ENCODE data around the gene UBR1. TPM values are rescaled to one million over a fixed set of nuclear protein-coding genes. Genes with fewer than 3 reads are reported as not detected.
"Not testable (repeated sequence)": the region's sequence is repeated elsewhere in the genome, so short reads cannot be mapped to it uniquely, and the experiment has no call there.

Gene UBR1
- total RNA-seq, 1 donor from 2014 or later, result 16.9 TPM

DNA sequence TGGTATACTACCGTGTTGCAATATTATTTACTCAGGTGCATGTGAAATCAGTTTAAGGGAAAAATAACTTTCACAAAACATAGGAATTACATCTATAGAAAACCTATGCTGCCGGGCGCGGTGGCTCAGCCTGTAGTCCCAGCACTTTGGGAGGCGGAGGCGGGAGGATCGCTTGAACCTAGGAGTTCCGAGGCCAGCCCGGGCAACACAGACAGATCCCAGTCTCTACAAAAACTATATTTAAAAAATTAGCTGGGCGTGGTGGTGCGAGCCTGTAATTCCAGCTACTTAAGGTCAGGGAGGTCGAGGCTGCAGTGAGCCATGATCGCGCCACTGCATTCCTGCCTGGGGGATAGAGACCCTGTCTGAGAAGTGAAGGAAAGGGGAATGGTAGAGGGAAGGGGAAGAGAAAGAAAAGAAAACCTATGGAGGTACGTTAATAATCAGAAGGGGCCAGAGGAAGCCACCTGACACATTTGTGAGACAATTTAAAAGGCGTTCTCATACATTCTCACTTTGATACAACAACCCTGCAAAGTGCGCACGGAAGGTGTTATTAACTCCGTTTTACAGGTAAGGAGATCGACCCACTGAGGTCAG is 27.1 kb upstream of the UBR1 start:
- H3K36me3 ChIP-seq (ENCODE audit: control insufficient read depth, insufficient read depth, low read length), result no peaks in the 10 kb centered on the region
- no peaks in the 10 kb centered on the region for H3K27me3 ChIP-seq (ENCODE audit: control insufficient read depth, insufficient read depth, low read length)
- no peak for DNase-seq (ENCODE audit: low read depth)
- H3K4me3 ChIP-seq (ENCODE audit: low read depth, low read length), result peak overlapping the region; percentile 84
- no peak for TF ChIP-seq CTCF (IDR thresholded peaks at IDR 0.05; ENCODE audit: insufficient read depth, low read length, poor library complexity, severe bottlenecking)

DNA sequence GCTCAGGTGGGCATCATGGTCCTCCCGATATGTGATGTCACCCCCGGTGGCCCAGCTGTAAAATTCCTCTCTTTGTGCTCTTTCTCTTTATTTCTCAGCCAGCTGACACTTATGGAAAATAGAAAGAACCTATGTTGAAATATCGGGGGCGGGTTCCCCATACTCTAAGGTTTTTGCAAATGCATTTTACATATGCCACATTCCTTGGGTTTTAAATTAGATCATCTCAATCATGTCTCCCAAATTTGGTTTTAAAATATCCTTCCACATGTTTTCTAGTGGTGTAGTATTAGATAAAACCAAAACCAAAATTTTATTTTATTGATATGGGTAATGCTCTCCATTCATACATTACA is 23.1 kb upstream of the UBR1 start:
- H3K4me3 ChIP-seq (ENCODE audit: low read depth, low read length), result no peak overlapping the region
- DNase-seq (ENCODE audit: low read depth), result no peak
- no peak for TF ChIP-seq CTCF (IDR thresholded peaks at IDR 0.05; ENCODE audit: insufficient read depth, low read length, poor library complexity, severe bottlenecking)
- no peaks in the 10 kb centered on the region for H3K36me3 ChIP-seq (ENCODE audit: control insufficient read depth, insufficient read depth, low read length)
- H3K27me3 ChIP-seq (ENCODE audit: control insufficient read depth, insufficient read depth, low read length), result no peaks in the 10 kb centered on the region

DNA sequence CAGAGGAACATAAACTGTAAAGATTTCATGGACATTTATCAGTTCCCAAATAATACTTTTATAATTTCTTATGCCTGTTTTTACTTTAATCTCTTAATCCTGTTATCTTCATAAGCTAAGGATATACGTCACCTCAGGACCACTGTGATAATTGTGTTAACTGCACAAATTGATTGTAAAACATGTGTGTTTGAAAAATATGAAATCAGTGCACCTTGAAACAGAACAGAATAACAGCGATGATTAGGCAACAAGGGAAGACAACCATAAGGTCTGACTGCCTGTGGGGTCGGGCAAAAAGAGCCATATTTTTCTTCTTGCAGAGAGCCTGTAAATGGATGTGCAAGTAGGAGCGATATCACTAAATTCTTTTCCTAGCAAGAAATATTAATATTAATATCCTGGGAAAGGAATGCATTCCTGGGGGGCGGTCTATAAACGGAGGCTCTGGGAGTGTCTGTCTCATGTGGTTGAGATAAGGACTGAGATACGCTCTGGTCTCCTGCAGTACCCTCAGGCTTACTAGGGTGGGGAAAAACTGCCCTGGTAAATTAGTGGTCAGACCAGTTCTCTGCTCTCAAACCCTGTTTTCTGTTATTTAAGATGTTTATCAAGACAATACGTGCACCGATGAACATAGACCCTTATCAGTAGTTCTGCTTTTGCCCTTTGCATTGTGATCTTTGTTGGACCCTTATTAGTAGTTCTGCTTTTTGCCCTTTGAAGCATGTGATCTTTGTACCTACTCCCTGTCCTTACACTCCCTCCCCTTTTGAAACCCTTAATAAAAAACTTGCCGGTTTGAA is 22.5 kb upstream of the UBR1 start:
- H3K4me3 ChIP-seq (ENCODE audit: low read depth, low read length); H3K27me3 ChIP-seq (ENCODE audit: control insufficient read depth, insufficient read depth, low read length); H3K36me3 ChIP-seq (ENCODE audit: control insufficient read depth, insufficient read depth, low read length); DNase-seq (ENCODE audit: low read depth): not testable (repeated sequence)

GRCh38 chr15:43127752-43128151 is 21.9 kb upstream of the UBR1 start:
- Histone ChIP-seq H3K36me3 (ENCODE audit: control insufficient read depth, insufficient read depth, low read length) (no peaks in the 10 kb centered on the region), H3K4me3 (ENCODE audit: low read depth, low read length) (no peak overlapping the region), H3K27me3 (ENCODE audit: control insufficient read depth, insufficient read depth, low read length) (no peaks in the 10 kb centered on the region)
- DNase-seq (ENCODE audit: low read depth), result no peak
- TF ChIP-seq CTCF (IDR thresholded peaks at IDR 0.05; ENCODE audit: insufficient read depth, low read length, poor library complexity, severe bottlenecking), result no peak

DNA sequence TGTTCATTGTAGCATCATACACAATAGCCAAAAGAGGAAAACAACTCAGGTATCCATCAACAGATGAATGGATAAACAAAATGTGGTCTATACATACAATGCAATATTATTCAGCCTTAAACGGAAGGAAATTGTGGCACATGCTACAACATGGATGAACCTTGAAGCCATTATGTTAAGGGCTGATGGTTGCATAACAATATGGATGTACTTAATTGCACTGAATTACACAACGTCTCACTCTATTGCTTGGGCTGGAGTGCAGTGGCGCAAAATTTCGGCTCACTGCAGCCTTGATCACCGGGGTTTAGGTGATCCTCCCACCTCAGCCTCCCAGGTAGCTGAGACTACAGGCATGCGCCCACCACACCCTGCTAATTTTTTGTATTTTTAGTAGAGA is 20.5 kb upstream of the UBR1 start:
- no peak for DNase-seq (ENCODE audit: low read depth)
- Histone ChIP-seq H3K36me3 (ENCODE audit: control insufficient read depth, insufficient read depth, low read length) (no peaks in the 10 kb centered on the region), H3K4me3 (ENCODE audit: low read depth, low read length) (no peak overlapping the region), H3K27me3 (ENCODE audit: control insufficient read depth, insufficient read depth, low read length) (no peaks in the 10 kb centered on the region)
- no peak for TF ChIP-seq CTCF (IDR thresholded peaks at IDR 0.05; ENCODE audit: insufficient read depth, low read length, poor library complexity, severe bottlenecking)

DNA sequence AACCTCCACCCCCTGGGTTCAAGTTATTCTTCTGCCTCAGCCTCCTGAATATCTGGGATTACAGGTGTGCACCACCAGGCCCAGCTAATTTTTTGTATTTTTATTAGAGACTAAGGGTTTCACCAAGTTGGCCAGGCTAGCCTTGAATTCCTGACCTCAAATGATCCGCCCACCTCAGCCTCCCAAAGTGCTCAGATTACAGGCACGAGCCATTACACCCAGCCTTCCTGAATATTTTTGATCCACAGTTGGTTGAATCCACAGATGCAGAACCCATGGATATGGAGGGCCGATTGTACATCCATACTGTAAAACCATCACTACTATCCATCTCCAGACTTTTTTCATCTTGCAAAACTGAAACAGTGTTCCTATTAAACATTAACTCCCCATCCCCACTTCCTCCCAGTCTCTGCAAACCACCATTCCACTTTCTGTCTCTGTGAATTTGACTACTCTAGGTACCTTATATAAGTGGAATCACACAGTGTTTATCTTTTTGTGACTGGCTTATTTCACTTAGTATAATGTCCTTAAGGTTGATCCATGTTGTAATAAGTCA is 19.3 kb upstream of the UBR1 start:
- no peak for DNase-seq (ENCODE audit: low read depth)
- TF ChIP-seq CTCF (IDR thresholded peaks at IDR 0.05; ENCODE audit: insufficient read depth, low read length, poor library complexity, severe bottlenecking), result no peak

More for the DNA sequence above, 19.3 kb upstream of the UBR1 start:
- no peaks in the 10 kb centered on the region for H3K36me3 ChIP-seq (ENCODE audit: control insufficient read depth, insufficient read depth, low read length)
- H3K4me3 ChIP-seq (ENCODE audit: low read depth, low read length), result no peak overlapping the region
- no peaks in the 10 kb centered on the region for H3K27me3 ChIP-seq (ENCODE audit: control insufficient read depth, insufficient read depth, low read length)

Data from kidney epithelial cell (primary cell).